ENCODE data around the gene FAM234A. TPM values are rescaled to one million over a fixed set of nuclear protein-coding genes. Genes with fewer than 3 reads are reported as not detected.

Gene FAM234A
- total and polyA plus RNA-seq, 2 donors (not counting 3 experiments of a cell fraction or from before 2014, with no cell fraction given): 70.4 to 89.4 TPM

GRCh38 chr16:253833-254232 is 19.2 kb downstream of the FAM234A start:
- Histone ChIP-seq H3K4me3 (replicated peaks in 1 of 3; ENCODE audit: insufficient read depth in 1 of 3, low read depth in 1 of 3, low read length in 3 of 3) (no peak overlapping the region), H3K36me3 (ENCODE audit: control insufficient read depth in 2 of 2, extremely low read depth in 1 of 2, insufficient read depth in 2 of 2, low read length in 2 of 2) (peaks cover 0 to 2% of the 10 kb centered on the region in 2 experiments), H3K4me1 (ENCODE audit: control insufficient read depth, extremely low read depth, insufficient read depth, low read length) (peaks cover 12% of the 10 kb centered on the region), H3K27ac (ENCODE audit: insufficient read depth, low read depth, low read length) (no peak overlapping the region), H3K27me3 (ENCODE audit: control insufficient read depth in 2 of 2, insufficient read depth in 2 of 2, low read length in 2 of 2) (no peaks in the 10 kb centered on the region), H3K9ac (replicated peaks; ENCODE audit: extremely low read depth, insufficient read depth, low read length) (no peak overlapping the region), H3K79me2 (ENCODE audit: control insufficient read depth, insufficient read depth, low read length) (no peaks in the 10 kb centered on the region), H3K9me1 (replicated peaks; ENCODE audit: control insufficient read depth, extremely low read depth, insufficient read depth, low read length) (no peaks in the 10 kb centered on the region), H2AFZ (ENCODE audit: low read depth, low read length) (no peak overlapping the region), H3K9me3 (replicated peaks; ENCODE audit: control insufficient read depth, insufficient read depth, low read length) (no peaks in the 10 kb centered on the region), H4K20me1 (replicated peaks; ENCODE audit: control insufficient read depth, extremely low read depth, insufficient read depth, low read length) (no peaks in the 10 kb centered on the region), H3K4me2 (ENCODE audit: insufficient read depth, low read length) (no peak overlapping the region)
- intact Hi-C loops (cut with micrococcal nuclease) (no loop called here), dilution Hi-C loops (cut with MboI; ENCODE audit: extremely low pct_ligation_motif_present, low sequenced_read_pairs) (no loop called here)
- BruUV-seq (replicated peaks): no TSS peak
- DNase-seq (ENCODE audit: low read depth, low spot score) (no peak), FAIRE-seq (no peak)
- ChIA-PET POLR2A (no interaction called here), CTCF (interaction anchor here (0.5 to 0.6 kb wide), 2 partner anchors 83 to 109 kb away, joined by 3 to 4 read pairs; no protein-coding TSS in a partner anchor)
- TF ChIP-seq FOS (IDR thresholded peaks at IDR 0.05; ENCODE audit: borderline replicate concordance, insufficient read depth, low read length): no peak
- TF ChIP-seq POLR2AphosphoS5 (IDR thresholded peaks at IDR 0.05; ENCODE audit: insufficient read depth, low read depth, low read length): no peak
- TF ChIP-seq MAX (IDR thresholded peaks at IDR 0.05; ENCODE audit: insufficient read depth, insufficient read length): no peak
- TF ChIP-seq CTCF (IDR thresholded peaks at IDR 0.05; ENCODE audit: extremely low read depth in 1 of 2, insufficient read depth in 1 of 2, low read depth in 1 of 2, low read length in 2 of 2): no peak
- no peak for TF ChIP-seq POLR2A (IDR thresholded peaks at IDR 0.05; ENCODE audit: low read depth, low read length)
- no peak for TF ChIP-seq MYC (IDR thresholded peaks at IDR 0.05; ENCODE audit: low read depth, low read length)

GRCh38 chr16:254461-254860 is 19.8 kb downstream of the FAM234A start:
- POLR2A ChIA-PET: no interaction called here
- Histone ChIP-seq H3K4me3 (replicated peaks in 1 of 3; ENCODE audit: insufficient read depth in 1 of 3, low read depth in 1 of 3, low read length in 3 of 3) (no peak overlapping the region), H3K4me1 (ENCODE audit: control insufficient read depth, extremely low read depth, insufficient read depth, low read length) (peaks cover 12% of the 10 kb centered on the region), H2AFZ (ENCODE audit: low read depth, low read length) (no peak overlapping the region), H3K9me1 (replicated peaks; ENCODE audit: control insufficient read depth, extremely low read depth, insufficient read depth, low read length) (no peaks in the 10 kb centered on the region), H3K27ac (ENCODE audit: insufficient read depth, low read depth, low read length) (no peak overlapping the region), H3K9ac (replicated peaks; ENCODE audit: extremely low read depth, insufficient read depth, low read length) (no peak overlapping the region), H3K79me2 (ENCODE audit: control insufficient read depth, insufficient read depth, low read length) (no peaks in the 10 kb centered on the region), H3K27me3 (ENCODE audit: control insufficient read depth in 2 of 2, insufficient read depth in 2 of 2, low read length in 2 of 2) (no peaks in the 10 kb centered on the region), H4K20me1 (replicated peaks; ENCODE audit: control insufficient read depth, extremely low read depth, insufficient read depth, low read length) (no peaks in the 10 kb centered on the region), H3K9me3 (replicated peaks; ENCODE audit: control insufficient read depth, insufficient read depth, low read length) (no peaks in the 10 kb centered on the region), H3K36me3 (ENCODE audit: control insufficient read depth in 2 of 2, extremely low read depth in 1 of 2, insufficient read depth in 2 of 2, low read length in 2 of 2) (peaks cover 0 to 2% of the 10 kb centered on the region in 2 experiments), H3K4me2 (ENCODE audit: insufficient read depth, low read length) (no peak overlapping the region)
- FAIRE-seq (no peak), DNase-seq (ENCODE audit: low read depth, low spot score) (no peak)
- TF ChIP-seq FOS (IDR thresholded peaks at IDR 0.05; ENCODE audit: borderline replicate concordance, insufficient read depth, low read length): no peak
- no peak for TF ChIP-seq MAX (IDR thresholded peaks at IDR 0.05; ENCODE audit: insufficient read depth, insufficient read length)
- no peak for TF ChIP-seq CTCF (IDR thresholded peaks at IDR 0.05; ENCODE audit: extremely low read depth in 1 of 2, insufficient read depth in 1 of 2, low read depth in 1 of 2, low read length in 2 of 2)
- no peak for TF ChIP-seq EZH2 (IDR thresholded peaks at IDR 0.05; ENCODE audit: borderline replicate concordance, low read depth, low read length, severe bottlenecking)
- TF ChIP-seq JUN (IDR thresholded peaks at IDR 0.05; ENCODE audit: borderline replicate concordance, insufficient read depth, insufficient read length, low read depth): no peak
- TF ChIP-seq GATA2 (IDR thresholded peaks at IDR 0.05; ENCODE audit: insufficient read depth, insufficient read length, low read depth, low read length): no peak
- TF ChIP-seq POLR2AphosphoS5 (IDR thresholded peaks at IDR 0.05; ENCODE audit: insufficient read depth, low read depth, low read length): no peak
- TF ChIP-seq POLR2A (IDR thresholded peaks at IDR 0.05; ENCODE audit: low read depth, low read length): no peak
- TF ChIP-seq MYC (IDR thresholded peaks at IDR 0.05; ENCODE audit: low read depth, low read length): no peak
- no TSS peak for BruUV-seq (replicated peaks)
- intact Hi-C loops (cut with micrococcal nuclease): no loop called here
- dilution Hi-C loops (cut with MboI; ENCODE audit: extremely low pct_ligation_motif_present, low sequenced_read_pairs): no loop called here
- CTCF ChIA-PET: interaction anchor here (0.5 kb wide), 1 partner anchor 83 kb away, joined by 4 read pairs; no protein-coding TSS in a partner anchor

Measured in endothelial cell of umbilical vein (primary cell).